ENCODE measurements around the gene CACNG6. TPM values are rescaled to one million over a fixed set of nuclear protein-coding genes. Genes with fewer than 3 reads are reported as not detected.

The CACNG6 gene
- polyA plus RNA-seq, 1 of the 3 experiments (the other 2 are of a cell fraction): 1.2 TPM

DNA sequence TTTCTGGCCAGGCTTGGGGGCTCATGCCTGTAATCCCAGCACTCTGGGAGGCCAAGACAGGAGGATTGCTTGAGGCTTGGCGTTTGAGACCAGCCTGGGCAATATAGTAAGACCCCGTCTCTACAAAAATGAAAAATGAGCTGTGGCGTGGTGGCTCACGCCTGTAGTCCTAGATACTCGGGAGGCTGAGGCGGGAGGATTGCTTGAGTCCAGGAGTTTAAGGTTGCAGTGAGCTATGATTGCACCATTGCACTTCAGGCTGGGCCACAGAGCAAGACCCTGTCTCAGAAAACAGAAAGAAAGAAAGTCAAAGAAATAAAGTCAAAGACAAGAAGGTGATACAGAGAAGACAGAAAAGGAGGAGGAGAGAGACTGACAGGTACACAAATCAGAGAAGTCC is 2.5 kb upstream of the CACNG6 start:
- peaks cover 32% of the 10 kb centered on the region for H3F3A ChIP-seq (replicated peaks; ENCODE audit: insufficient read depth)
- H3K27ac ChIP-seq (ENCODE audit: low read depth in 2 of 2, low read length in 1 of 2): peak overlapping the region in 1 of 2 experiments; percentile 59; a peak in 1 of 4 replicates
- no peak overlapping the region for H2AFZ ChIP-seq (ENCODE audit: low read depth)
- H3K4me3 ChIP-seq (ENCODE audit: low read depth in 2 of 2, low read length in 1 of 2): no peak overlapping the region
- POLR2A ChIA-PET: interaction anchor here (0.7 kb wide), 1 partner anchor 8 kb away, joined by 4 read pairs; no protein-coding TSS in a partner anchor
- no peaks in the 10 kb centered on the region for H3K9me2 ChIP-seq
- H3K36me3 ChIP-seq (replicated peaks in 1 of 2; ENCODE audit: control insufficient read depth in 1 of 2, insufficient read depth in 2 of 2, low read length in 1 of 2): no peaks in the 10 kb centered on the region
- peaks cover 16 to 18% of the 10 kb centered on the region in 2 experiments; a peak in 3 of 4 replicates for H3K4me1 ChIP-seq (ENCODE audit: control insufficient read depth in 1 of 2, insufficient read depth in 2 of 2, low read depth in 1 of 2, low read length in 1 of 2)
- no peaks in the 10 kb centered on the region for H3K27me3 ChIP-seq (ENCODE audit: insufficient read depth)
- no peaks in the 10 kb centered on the region for H4K20me1 ChIP-seq (ENCODE audit: insufficient read depth)
- H3K9ac ChIP-seq: no peak overlapping the region
- H3K4me2 ChIP-seq: no peak overlapping the region
- CTCF ChIA-PET: interaction anchor here (0.9 to 1.3 kb wide), 3 partner anchors 8 to 35 kb away, joined by 3 to 4 read pairs (median 4); no protein-coding TSS in a partner anchor
- TF ChIP-seq MXI1 (IDR thresholded peaks at IDR 0.05; ENCODE audit: low read depth, low read length): no peak
- TF ChIP-seq, protein P1, sequence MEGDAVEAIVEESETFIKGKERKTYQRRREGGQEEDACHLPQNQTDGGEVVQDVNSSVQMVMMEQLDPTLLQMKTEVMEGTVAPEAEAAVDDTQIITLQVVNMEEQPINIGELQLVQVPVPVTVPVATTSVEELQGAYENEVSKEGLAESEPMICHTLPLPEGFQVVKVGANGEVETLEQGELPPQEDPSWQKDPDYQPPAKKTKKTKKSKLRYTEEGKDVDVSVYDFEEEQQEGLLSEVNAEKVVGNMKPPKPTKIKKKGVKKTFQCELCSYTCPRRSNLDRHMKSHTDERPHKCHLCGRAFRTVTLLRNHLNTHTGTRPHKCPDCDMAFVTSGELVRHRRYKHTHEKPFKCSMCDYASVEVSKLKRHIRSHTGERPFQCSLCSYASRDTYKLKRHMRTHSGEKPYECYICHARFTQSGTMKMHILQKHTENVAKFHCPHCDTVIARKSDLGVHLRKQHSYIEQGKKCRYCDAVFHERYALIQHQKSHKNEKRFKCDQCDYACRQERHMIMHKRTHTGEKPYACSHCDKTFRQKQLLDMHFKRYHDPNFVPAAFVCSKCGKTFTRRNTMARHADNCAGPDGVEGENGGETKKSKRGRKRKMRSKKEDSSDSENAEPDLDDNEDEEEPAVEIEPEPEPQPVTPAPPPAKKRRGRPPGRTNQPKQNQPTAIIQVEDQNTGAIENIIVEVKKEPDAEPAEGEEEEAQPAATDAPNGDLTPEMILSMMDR (IDR thresholded peaks at IDR 0.05): no peak
- TF ChIP-seq SMC3 (IDR thresholded peaks at IDR 0.05; ENCODE audit: low read depth, low read length): no peak
- no peak for TF ChIP-seq GABPA (IDR thresholded peaks at IDR 0.05; ENCODE audit: low read depth)
- TF ChIP-seq TAF1 (IDR thresholded peaks at IDR 0.05; ENCODE audit: borderline replicate concordance, low read depth, low read length): no peak
- TF ChIP-seq NFIC (IDR thresholded peaks at IDR 0.05; ENCODE audit: borderline replicate concordance): no peak
- TF ChIP-seq, protein P2, sequence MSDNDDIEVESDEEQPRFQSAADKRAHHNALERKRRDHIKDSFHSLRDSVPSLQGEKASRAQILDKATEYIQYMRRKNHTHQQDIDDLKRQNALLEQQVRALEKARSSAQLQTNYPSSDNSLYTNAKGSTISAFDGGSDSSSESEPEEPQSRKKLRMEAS (IDR thresholded peaks at IDR 0.05; ENCODE audit: low read depth): no peak
- TF ChIP-seq ELF1 (IDR thresholded peaks at IDR 0.05): no peak
- TF ChIP-seq, protein P3, sequence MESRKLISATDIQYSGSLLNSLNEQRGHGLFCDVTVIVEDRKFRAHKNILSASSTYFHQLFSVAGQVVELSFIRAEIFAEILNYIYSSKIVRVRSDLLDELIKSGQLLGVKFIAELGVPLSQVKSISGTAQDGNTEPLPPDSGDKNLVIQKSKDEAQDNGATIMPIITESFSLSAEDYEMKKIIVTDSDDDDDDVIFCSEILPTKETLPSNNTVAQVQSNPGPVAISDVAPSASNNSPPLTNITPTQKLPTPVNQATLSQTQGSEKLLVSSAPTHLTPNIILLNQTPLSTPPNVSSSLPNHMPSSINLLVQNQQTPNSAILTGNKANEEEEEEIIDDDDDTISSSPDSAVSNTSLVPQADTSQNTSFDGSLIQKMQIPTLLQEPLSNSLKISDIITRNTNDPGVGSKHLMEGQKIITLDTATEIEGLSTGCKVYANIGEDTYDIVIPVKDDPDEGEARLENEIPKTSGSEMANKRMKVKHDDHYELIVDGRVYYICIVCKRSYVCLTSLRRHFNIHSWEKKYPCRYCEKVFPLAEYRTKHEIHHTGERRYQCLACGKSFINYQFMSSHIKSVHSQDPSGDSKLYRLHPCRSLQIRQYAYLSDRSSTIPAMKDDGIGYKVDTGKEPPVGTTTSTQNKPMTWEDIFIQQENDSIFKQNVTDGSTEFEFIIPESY (IDR thresholded peaks at IDR 0.05; ENCODE audit: borderline replicate concordance, low read depth): no peak
- TF ChIP-seq EP300 (IDR thresholded peaks at IDR 0.05; ENCODE audit: borderline replicate concordance in 1 of 2, low read depth in 1 of 2, low read length in 1 of 2): no peak
- no peak for TF ChIP-seq POLR2AphosphoS5 (IDR thresholded peaks at IDR 0.05; ENCODE audit: low read depth, low read length)
- TF ChIP-seq YY1 (IDR thresholded peaks at IDR 0.05; ENCODE audit: low read depth): no peak
- TF ChIP-seq EZH2phosphoT487 (IDR thresholded peaks at IDR 0.05; ENCODE audit: borderline replicate concordance, low read depth): no peak
- no peak for TF ChIP-seq FOXJ3 (CRISPR knock-in tag; IDR thresholded peaks at IDR 0.05)
- TF ChIP-seq, protein P4, sequence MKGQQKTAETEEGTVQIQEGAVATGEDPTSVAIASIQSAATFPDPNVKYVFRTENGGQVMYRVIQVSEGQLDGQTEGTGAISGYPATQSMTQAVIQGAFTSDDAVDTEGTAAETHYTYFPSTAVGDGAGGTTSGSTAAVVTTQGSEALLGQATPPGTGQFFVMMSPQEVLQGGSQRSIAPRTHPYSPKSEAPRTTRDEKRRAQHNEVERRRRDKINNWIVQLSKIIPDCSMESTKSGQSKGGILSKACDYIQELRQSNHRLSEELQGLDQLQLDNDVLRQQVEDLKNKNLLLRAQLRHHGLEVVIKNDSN (IDR thresholded peaks at IDR 0.05; ENCODE audit: borderline replicate concordance, low read depth): no peak
- no peak for TF ChIP-seq RAD21 (IDR thresholded peaks at IDR 0.05; ENCODE audit: low read length)
- no peak for TF ChIP-seq CHD2 (IDR thresholded peaks at IDR 0.05; ENCODE audit: low read length, partially characterized antibody)
- no peaks in the 10 kb centered on the region for H3K79me2 ChIP-seq (ENCODE audit: insufficient read depth)
- H3K9me3 ChIP-seq: no peaks in the 10 kb centered on the region
- no peak for DNase-seq
- 57% methylated on average over 6 of the region's 6 CpGs for WGBS (ENCODE audit: low lambda C conversion rate)

Measured in SK-N-SH (cell line).